Mononuclear cell (primary cell): Measurements from ENCODE around the gene CST7. TPM values are rescaled to one million over a fixed set of nuclear protein-coding genes. Genes with fewer than 3 reads are reported as not detected.
A peak's percentile ranks its signal among the peaks of the same experiment; 100 is the strongest.
"Not testable (repeated sequence)": the region's sequence is repeated elsewhere in the genome, so short reads cannot be mapped to it uniquely, and the experiment has no call there.

Experiments
- H3K27me3 ChIP-seq: 2 replicates; pipeline ENCODE4 v1.6.0; 2011; ENCODE audit warnings: low read length, control low read depth; ENCODE audit not compliant: insufficient read depth
- H3K4me1 ChIP-seq: 2 replicates; pipeline ENCODE4 v1.5.1; 2011; ENCODE audit warnings: mild to moderate bottlenecking, low read length, control low read depth; ENCODE audit not compliant: insufficient read depth
- H3K4me3 ChIP-seq: 2 replicates; pipeline ENCODE4 v1.5.1; 2011; ENCODE audit warnings: mild to moderate bottlenecking, low read length, moderate library complexity
- H3K9me3 ChIP-seq: 2 replicates; pipeline ENCODE4 v1.5.1; 2011; ENCODE audit warnings: low read depth, mild to moderate bottlenecking, control low read depth, low read length
- total RNA-seq: library from RNA; depleted of rRNA; stranded (reverse); fragments of >200 nt; gene quantifications from one replicate; pipeline ENCODE4 v1.2.3, GENCODE V29; 2012

CST7 gene
- total RNA-seq, 1 donor: 48.1 TPM

DNA sequence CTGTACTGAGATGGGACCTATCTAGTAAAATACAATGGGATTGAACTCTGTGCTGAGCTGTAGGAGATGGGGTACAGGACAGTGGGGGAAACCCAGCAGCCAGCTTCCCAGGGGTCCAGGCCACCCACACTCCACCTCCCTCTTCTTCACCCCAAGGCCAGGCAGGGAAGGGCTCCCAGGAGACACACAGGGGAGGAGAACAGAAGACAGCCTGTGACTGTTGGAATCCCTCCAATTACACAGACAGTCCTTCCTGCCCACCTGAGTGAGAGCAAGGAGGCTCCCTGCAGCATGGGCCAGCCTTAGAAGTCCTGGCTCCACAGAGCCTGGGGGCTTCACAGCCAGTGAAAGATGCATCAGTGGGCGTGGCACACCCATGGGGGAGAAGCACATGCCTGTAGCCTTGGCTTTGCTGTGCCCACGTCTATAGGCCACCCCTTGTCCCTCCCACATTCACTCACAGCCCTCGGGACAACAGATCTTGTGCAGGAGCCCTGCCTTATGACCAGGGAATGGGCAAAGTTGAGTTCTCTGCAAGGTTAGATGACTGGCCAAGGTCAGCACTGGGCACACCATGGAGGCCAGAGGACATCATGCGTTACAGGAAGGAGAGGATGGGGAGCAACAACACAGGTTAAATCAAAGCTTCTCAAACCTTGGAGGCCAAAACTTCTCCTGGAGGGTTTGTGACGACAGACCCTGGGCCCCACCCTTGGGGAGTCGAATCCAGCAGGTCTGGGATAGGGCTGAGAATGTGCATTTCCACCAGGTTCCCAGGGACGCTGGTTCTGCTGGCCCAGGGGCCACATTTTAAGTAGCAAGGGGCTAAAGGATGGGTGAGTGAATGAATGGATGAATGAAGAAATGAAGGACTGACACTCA lies 12.3 kb upstream of the CST7 start:
- no peaks in the 10 kb centered on the region for H3K27me3 ChIP-seq
- H3K9me3 ChIP-seq: no peaks in the 10 kb centered on the region
- H3K4me3 ChIP-seq: no peak overlapping the region
- H3K4me1 ChIP-seq: peaks cover 8% of the 10 kb centered on the region

GRCh38 chr20:24937579-24937978 lies 11.5 kb upstream of the CST7 start:
- Histone ChIP-seq H3K27me3 (no peaks in the 10 kb centered on the region), H3K4me1 (no peaks in the 10 kb centered on the region), H3K4me3 (no peak overlapping the region), H3K9me3 (no peaks in the 10 kb centered on the region)

DNA sequence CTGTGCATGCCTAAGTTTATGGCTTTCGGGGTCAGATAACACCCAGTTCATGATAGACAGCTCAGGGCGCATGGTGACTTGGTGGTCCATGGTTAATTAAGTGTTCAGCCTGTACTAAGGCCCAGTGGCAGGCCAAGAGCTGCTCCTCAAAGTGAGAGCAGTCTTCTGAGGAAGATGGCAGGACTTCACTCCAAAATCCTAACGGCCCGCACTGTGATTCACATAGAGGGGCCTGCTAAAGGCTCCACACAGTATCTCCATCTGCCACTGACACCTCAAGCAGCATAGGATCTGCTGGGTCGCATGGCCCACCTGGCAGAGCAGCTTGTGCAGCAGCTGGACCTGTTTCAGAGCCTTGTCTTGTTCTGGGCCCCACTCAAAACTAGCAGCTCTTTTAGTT lies 10.6 kb upstream of the CST7 start:
- Histone ChIP-seq H3K4me3 (no peak overlapping the region), H3K4me1 (no peaks in the 10 kb centered on the region), H3K9me3 (no peaks in the 10 kb centered on the region), H3K27me3 (no peaks in the 10 kb centered on the region)

GRCh38 chr20:24939036-24939435 lies 10.0 kb upstream of the CST7 start:
- Histone ChIP-seq H3K4me1 (no peaks in the 10 kb centered on the region), H3K9me3 (no peaks in the 10 kb centered on the region), H3K4me3 (no peak overlapping the region), H3K27me3 (no peaks in the 10 kb centered on the region)

GRCh38 chr20:24942679-24943078 lies 6.4 kb upstream of the CST7 start:
- Histone ChIP-seq H3K4me3 (no peak overlapping the region), H3K9me3 (no peaks in the 10 kb centered on the region), H3K27me3 (no peaks in the 10 kb centered on the region), H3K4me1 (no peaks in the 10 kb centered on the region)

- Histone ChIP-seq H3K4me3 (no peak overlapping the region), H3K27me3 (no peaks in the 10 kb centered on the region), H3K9me3 (no peaks in the 10 kb centered on the region), H3K4me1 (no peaks in the 10 kb centered on the region)
These were observed 5.9 kb upstream of the CST7 start for GRCh38 chr20:24943196-24943595.

DNA sequence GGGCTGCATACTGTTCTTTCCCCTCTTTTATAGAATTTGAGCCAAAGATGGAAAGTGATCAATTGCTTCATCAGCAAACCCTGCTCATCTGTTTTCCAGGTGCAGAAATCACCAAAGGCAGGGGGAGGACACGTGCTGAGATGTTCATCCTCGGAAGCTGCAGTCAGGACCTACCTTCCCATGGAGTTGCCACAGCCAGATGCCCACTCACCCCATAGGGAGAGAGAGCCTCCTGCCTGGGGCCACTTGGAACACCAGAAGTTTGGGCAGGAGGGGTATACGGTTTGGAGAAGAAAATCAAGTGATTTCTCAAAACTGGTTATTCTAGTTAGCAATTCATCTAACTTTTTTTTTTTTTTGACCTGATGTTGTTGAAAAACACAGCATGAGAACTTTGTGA lies 5.3 kb upstream of the CST7 start:
- H3K9me3 ChIP-seq: no peaks in the 10 kb centered on the region
- H3K4me1 ChIP-seq: peaks cover 3% of the 10 kb centered on the region
- no peaks in the 10 kb centered on the region for H3K27me3 ChIP-seq
- no peak overlapping the region for H3K4me3 ChIP-seq

- H3K9me3 ChIP-seq, H3K4me3 ChIP-seq, H3K27me3 ChIP-seq: not testable (repeated sequence)
- peaks cover 29% of the 10 kb centered on the region for H3K4me1 ChIP-seq
These were observed 2.7 kb upstream of the CST7 start for GRCh38 chr20:24946376-24946775.

- peaks cover 49% of the 10 kb centered on the region for H3K4me1 ChIP-seq
- H3K27me3 ChIP-seq, H3K9me3 ChIP-seq, H3K4me3 ChIP-seq: not testable (repeated sequence)
These were observed 602 bp upstream of the CST7 start for GRCh38 chr20:24948396-24948938.

DNA sequence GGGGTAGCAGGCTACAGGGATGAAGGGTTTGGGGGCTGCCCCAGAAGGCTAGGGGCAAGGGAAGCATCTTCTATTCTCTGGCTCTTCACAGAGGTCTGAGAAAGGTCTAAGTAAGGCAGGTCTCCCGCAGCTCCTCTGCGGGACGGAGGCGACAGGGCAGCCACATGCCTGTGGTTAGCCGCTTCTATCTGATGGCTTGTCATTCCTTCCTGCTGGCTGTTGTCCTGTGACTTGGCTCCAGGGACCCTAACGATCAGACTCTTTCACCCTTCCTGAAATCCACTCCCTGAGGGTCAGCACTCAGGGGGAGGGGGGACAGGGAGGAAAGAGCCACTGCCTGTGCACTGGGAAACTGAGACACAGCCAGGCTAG lies 673 bp downstream of the CST7 start:
- Histone ChIP-seq H3K9me3 (no peaks in the 10 kb centered on the region), H3K27me3 (no peaks in the 10 kb centered on the region), H3K4me3 (peak overlapping the region; percentile 55), H3K4me1 (peaks cover 58% of the 10 kb centered on the region)

DNA sequence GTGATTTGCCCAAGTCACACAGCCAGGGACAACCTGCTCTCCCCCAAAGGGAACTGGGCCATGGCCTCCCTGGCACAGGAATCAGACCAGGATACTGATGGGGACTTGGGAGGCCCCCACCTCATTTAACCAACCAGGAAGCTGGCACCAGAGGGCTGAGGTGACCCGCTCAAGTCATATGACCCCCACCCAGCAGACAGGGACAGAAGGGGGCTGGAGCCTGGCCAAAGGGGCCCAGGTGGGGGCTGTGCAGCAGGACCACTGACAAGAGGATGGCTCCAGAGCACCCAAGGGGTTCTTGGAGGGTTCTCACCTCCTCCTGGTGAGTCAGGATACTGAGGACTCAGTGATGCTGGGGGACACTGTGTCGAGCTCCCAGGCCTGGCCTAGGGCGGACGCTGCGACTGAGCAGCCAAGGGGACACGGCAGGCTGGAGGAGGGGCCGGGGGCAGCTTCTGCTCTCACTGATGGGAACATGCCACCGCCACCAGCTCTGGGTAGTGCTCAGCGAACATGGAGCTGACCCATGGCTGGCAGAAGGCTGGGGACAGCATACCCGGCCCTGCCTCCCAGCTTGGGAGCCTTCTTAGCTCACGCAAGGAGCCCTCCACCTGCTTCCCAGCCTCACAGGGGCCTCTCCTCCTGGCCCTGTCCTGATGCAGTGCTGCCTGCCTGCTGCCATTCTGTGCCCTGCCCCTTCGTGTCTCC lies 1.2 kb downstream of the CST7 start:
- H3K9me3 ChIP-seq: no peaks in the 10 kb centered on the region
- peaks cover 63% of the 10 kb centered on the region for H3K4me1 ChIP-seq
- H3K4me3 ChIP-seq: peak overlapping the region; percentile 55
- no peaks in the 10 kb centered on the region for H3K27me3 ChIP-seq

DNA sequence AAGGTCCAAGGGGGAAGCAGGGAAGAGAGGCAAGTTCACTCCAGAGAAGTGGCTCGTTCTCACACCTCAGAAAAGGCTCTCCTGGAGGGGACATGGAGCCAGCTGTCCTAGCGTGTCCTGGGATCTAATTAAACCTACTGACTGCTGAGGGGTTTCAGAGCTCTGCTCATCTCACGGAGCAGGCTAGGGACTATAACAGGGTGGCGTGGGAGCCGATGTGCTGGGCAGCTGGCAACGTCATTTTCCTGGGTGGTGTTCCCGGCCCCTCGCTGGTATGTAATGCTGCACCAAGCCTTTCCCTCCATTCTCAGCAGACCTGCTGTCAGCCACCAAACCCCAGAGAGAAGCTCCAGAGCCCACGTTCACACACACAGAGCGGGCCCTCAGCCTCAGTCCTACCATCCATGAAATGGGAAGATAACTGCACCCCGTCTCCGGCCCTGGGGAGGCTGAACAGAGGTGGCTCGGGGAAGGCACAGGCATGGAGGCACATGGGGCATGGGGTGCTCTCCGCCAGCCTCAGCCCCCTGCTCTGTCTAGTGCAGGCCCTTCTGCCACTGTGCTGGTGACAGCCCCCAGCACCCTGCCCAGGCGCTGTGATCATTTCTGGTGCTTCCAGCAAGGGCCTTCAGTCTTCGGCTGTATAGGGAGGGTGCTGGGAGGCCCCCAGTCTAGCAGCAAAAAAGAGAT lies 1.9 kb downstream of the CST7 start:
- Histone ChIP-seq H3K27me3 (no peaks in the 10 kb centered on the region), H3K4me3 (peak overlapping the region; percentile 55), H3K9me3 (no peaks in the 10 kb centered on the region), H3K4me1 (peaks cover 70% of the 10 kb centered on the region)

GRCh38 chr20:24951536-24952083 lies 2.5 kb downstream of the CST7 start:
- peak overlapping the region; percentile 55 for H3K4me3 ChIP-seq
- H3K9me3 ChIP-seq: no peaks in the 10 kb centered on the region
- H3K27me3 ChIP-seq: no peaks in the 10 kb centered on the region
- peaks cover 77% of the 10 kb centered on the region for H3K4me1 ChIP-seq

DNA sequence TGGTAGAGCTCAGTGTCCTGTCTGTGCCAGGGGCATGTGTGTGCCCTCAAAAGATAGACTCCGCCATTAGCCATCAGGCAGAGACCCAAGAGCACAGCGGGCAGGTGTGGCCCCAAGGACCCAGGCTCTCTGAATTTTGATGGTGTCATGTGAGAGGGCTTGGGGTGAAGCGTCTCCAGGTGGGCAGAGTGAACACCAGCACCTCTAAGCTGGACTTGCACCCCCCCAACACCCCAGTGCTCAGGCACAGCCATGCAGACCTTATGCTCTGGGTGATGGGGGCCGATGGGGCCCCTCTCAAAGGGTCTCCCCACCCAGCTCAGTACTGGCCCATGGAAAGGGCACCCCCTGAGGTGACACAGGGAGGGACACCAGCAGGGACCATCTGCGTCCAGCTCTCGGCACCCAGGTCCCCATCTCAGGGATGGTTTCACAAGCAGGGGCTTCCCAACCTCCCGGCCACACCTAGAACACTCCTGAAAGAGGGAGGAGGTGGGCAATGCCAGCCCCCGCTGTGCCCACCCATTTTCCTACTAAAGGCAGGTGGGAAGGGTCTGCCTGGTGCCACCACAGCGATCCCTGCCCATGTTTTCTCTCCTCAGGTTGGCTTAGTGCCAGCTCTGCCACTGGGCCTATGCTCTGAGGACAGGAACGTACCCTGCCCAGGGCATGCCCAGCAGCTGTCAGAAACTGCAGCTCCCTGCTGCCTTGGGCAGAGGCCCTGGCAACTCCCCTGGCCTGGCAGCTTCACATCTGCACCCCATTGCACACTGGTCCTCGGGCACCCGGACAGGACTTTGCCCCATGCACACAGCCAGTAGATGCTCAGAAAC lies 3.5 kb downstream of the CST7 start:
- H3K27me3 ChIP-seq: no peaks in the 10 kb centered on the region
- no peaks in the 10 kb centered on the region for H3K9me3 ChIP-seq
- H3K4me3 ChIP-seq: peak overlapping the region; percentile 1
- H3K4me1 ChIP-seq: peaks cover 77% of the 10 kb centered on the region
